Trophoblast cell (in vitro differentiated cells and primary cell): ENCODE measurements around the gene HECW1.

ENCODE experiments used
- DNase-seq, 2 donors: peaks; one replicate each; pipeline ENCODE4 v3.0.0-alpha.2; 2016
- H2AFZ ChIP-seq: 2 replicates; pipeline ENCODE4 v1.6.1; 2013; ENCODE audit warnings: low read length, moderate library complexity, mild to moderate bottlenecking; ENCODE audit not compliant: insufficient read depth, poor library complexity
- H2AK5ac ChIP-seq: 2 replicates; pipeline ENCODE4 v1.6.1; 2013; ENCODE audit warnings: mild to moderate bottlenecking, low read length
- H2BK120ac ChIP-seq: 2 replicates; pipeline ENCODE4 v1.6.1; 2013; ENCODE audit warnings: low read length, mild to moderate bottlenecking, moderate library complexity; ENCODE audit not compliant: insufficient read depth, poor library complexity
- H2BK12ac ChIP-seq: 2 replicates; pipeline ENCODE4 v1.6.1; 2013; ENCODE audit warnings: mild to moderate bottlenecking, low read length, moderate library complexity
- H2BK5ac ChIP-seq: 2 replicates; pipeline ENCODE4 v1.6.1; 2013; ENCODE audit warnings: low read length, low read depth, moderate library complexity, mild to moderate bottlenecking; ENCODE audit not compliant: poor library complexity
- H3K14ac ChIP-seq: 2 replicates; pipeline ENCODE4 v1.6.1; 2013; ENCODE audit warnings: mild to moderate bottlenecking, low read length
- H3K18ac ChIP-seq: 2 replicates; pipeline ENCODE4 v1.6.1; 2013; ENCODE audit warnings: mild to moderate bottlenecking, low read length
- H3K23ac ChIP-seq: 2 replicates; pipeline ENCODE4 v1.6.1; 2013; ENCODE audit warnings: low read length
- H3K27ac ChIP-seq: 2 replicates; pipeline ENCODE4 v1.5.1; 2013; ENCODE audit warnings: low read depth, mild to moderate bottlenecking, inconsistent platforms, low read length, moderate library complexity
- H3K27me3 ChIP-seq: 2 replicates; pipeline ENCODE4 v1.6.1; 2013; ENCODE audit warnings: inconsistent platforms, mild to moderate bottlenecking, low read length, moderate library complexity; ENCODE audit not compliant: insufficient read depth
- H3K36me3 ChIP-seq, 2 experiments: 1 replicate in 1 of 2; 2 replicates in 1 of 2; pipeline ENCODE4 v1.6.1; 2013; ENCODE audit warnings: low read length in 2 of 2, mild to moderate bottlenecking in 2 of 2, moderate library complexity in 1 of 2; ENCODE audit not compliant: insufficient read depth in 2 of 2, control insufficient read depth in 1 of 2
- H3K4ac ChIP-seq: 2 replicates; pipeline ENCODE4 v1.6.1; 2013; ENCODE audit warnings: low read depth, mild to moderate bottlenecking, low read length, moderate library complexity
- H3K4me1 ChIP-seq, 2 experiments: 1 replicate in 1 of 2; 2 replicates in 1 of 2; pipeline ENCODE4 v1.6.1; 2013; ENCODE audit warnings: low read length in 2 of 2, mild to moderate bottlenecking in 2 of 2, moderate library complexity in 1 of 2; ENCODE audit not compliant: insufficient read depth in 2 of 2, control insufficient read depth in 1 of 2
- H3K4me2 ChIP-seq: 2 replicates; pipeline ENCODE4 v1.6.1; 2013; ENCODE audit warnings: inconsistent platforms, mild to moderate bottlenecking, low read length, moderate library complexity
- H3K4me3 ChIP-seq: 2 replicates; pipeline ENCODE4 v1.5.1; 2013; ENCODE audit warnings: mild to moderate bottlenecking, low read depth, low read length, inconsistent platforms
- H3K79me1 ChIP-seq: one replicate; pipeline ENCODE4 v1.6.1; 2013; ENCODE audit warnings: low read length
- H3K79me2 ChIP-seq: 2 replicates; pipeline ENCODE4 v1.6.1; 2013; ENCODE audit warnings: low read length, mild to moderate bottlenecking; ENCODE audit not compliant: control insufficient read depth, insufficient read depth, poor library complexity
- H3K9ac ChIP-seq: 2 replicates; pipeline ENCODE4 v1.6.1; 2013; ENCODE audit warnings: mild to moderate bottlenecking, low read length
- H3K9me3 ChIP-seq: 2 replicates; pipeline ENCODE4 v1.6.1; 2013; ENCODE audit warnings: low read depth, mild to moderate bottlenecking, control low read depth, inconsistent platforms, low read length; ENCODE audit not compliant: insufficient read depth
- H4K12ac ChIP-seq: 2 replicates; pipeline ENCODE4 v1.6.1; 2013; ENCODE audit warnings: low read depth, mild to moderate bottlenecking, low read length, moderate library complexity
- H4K8ac ChIP-seq: 2 replicates; pipeline ENCODE4 v1.6.1; 2013; ENCODE audit warnings: low read depth, mild to moderate bottlenecking, low read length, moderate library complexity
- H4K91ac ChIP-seq: one replicate; pipeline ENCODE4 v1.6.1; 2013; ENCODE audit warnings: low read depth, mild to moderate bottlenecking, low read length, moderate library complexity
- WGBS: extraction: QIAGEN DNeasy Blood & Tissue Kit; methylation state at CpG from one replicate; pipeline ENCODE4 v1.1.7; 2013; ENCODE audit warnings: missing lambda C conversion rate; ENCODE audit not compliant: insufficient read length, insufficient coverage; ENCODE audit errors: extremely low coverage; 5-methylcytosine and 5-hydroxymethylcytosine counted together

The HECW1 gene

DNA sequence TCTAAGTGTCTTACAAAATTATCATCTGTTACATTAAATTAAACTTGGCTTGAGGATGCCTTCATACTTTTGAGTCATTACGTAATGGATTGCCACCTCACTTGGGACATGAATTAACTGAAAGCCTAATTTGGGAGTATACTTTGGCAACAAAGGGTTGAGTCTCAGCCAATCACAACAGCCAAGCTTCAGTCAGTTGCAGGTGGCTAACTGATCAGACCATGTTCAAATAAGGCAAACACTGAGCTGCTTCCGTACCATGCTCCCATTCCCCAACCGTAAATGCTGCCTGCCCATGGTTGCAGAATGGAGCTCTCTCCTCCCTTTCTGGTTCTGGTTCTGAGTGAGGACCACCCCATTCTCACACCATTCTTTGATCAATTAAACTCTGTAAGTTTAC, 377.6 kb downstream of the HECW1 start:
- H3K36me3 ChIP-seq, result no peaks in the 10 kb centered on the region
- no peak overlapping the region for H3K4me3 ChIP-seq
- H3K4me1 ChIP-seq, result peaks cover 0 to 2% of the 10 kb centered on the region in 2 experiments
- H2BK120ac ChIP-seq, result no peak overlapping the region
- no peaks in the 10 kb centered on the region for H3K79me2 ChIP-seq
- no peak overlapping the region for H3K9ac ChIP-seq
- no peak overlapping the region for H4K8ac ChIP-seq
- no peak overlapping the region for H3K4me2 ChIP-seq
- H3K4ac ChIP-seq, result no peak overlapping the region
- H3K27ac ChIP-seq, result no peak overlapping the region
- no peak overlapping the region for H4K12ac ChIP-seq
- H3K18ac ChIP-seq, result no peak overlapping the region
- DNase-seq, result no peak
- H3K27me3 ChIP-seq, result no peaks in the 10 kb centered on the region
- H3K79me1 ChIP-seq, result no peaks in the 10 kb centered on the region
- no peak overlapping the region for H2BK12ac ChIP-seq
- no peak overlapping the region for H3K14ac ChIP-seq
- no peak overlapping the region for H3K23ac ChIP-seq
- no peak overlapping the region for H2BK5ac ChIP-seq
- no peak overlapping the region for H4K91ac ChIP-seq
- no peaks in the 10 kb centered on the region for H3K9me3 ChIP-seq
- H2AFZ ChIP-seq, result no peak overlapping the region
- no peak overlapping the region for H2AK5ac ChIP-seq
- no CpG with 5 or more reads among the region's 3 CpGs for WGBS

DNA sequence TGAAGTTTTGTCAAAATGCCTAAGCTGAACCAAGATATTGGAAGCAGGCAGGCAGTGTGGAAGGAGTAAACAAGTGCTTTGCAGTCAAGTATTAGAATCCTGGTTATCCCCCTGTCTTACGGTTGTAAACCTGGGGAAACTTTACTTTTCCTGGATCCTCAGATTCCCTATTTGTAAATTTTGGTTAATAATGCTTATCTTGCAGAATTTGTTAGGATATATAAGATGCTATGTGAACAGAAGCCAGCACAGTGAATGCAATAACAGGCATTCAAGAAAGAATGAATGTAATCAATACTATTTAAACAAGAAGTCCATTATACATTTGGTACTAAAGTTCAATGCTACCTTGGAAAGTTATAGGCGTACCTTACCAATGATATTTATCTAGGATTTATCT, 378.7 kb downstream of the HECW1 start:
- no peak overlapping the region for H3K4me2 ChIP-seq
- H3K79me2 ChIP-seq, result no peaks in the 10 kb centered on the region
- no peak overlapping the region for H2AFZ ChIP-seq
- H3K23ac ChIP-seq, result no peak overlapping the region
- H2BK120ac ChIP-seq, result no peak overlapping the region
- H3K27me3 ChIP-seq, result no peaks in the 10 kb centered on the region
- H3K18ac ChIP-seq, result no peak overlapping the region
- no peaks in the 10 kb centered on the region for H3K36me3 ChIP-seq
- peaks cover 0 to 2% of the 10 kb centered on the region in 2 experiments for H3K4me1 ChIP-seq
- H4K91ac ChIP-seq, result no peak overlapping the region
- no peak overlapping the region for H3K14ac ChIP-seq
- H4K12ac ChIP-seq, result no peak overlapping the region
- no CpG with 5 or more reads among the region's 2 CpGs for WGBS
- H2BK12ac ChIP-seq, result no peak overlapping the region
- no peak overlapping the region for H2AK5ac ChIP-seq
- H3K4me3 ChIP-seq, result no peak overlapping the region
- H3K4ac ChIP-seq, result no peak overlapping the region
- H3K9me3 ChIP-seq, result no peaks in the 10 kb centered on the region
- H3K27ac ChIP-seq, result no peak overlapping the region
- H2BK5ac ChIP-seq, result no peak overlapping the region
- no peak for DNase-seq
- no peak overlapping the region for H3K9ac ChIP-seq
- H3K79me1 ChIP-seq, result no peaks in the 10 kb centered on the region
- no peak overlapping the region for H4K8ac ChIP-seq

DNA sequence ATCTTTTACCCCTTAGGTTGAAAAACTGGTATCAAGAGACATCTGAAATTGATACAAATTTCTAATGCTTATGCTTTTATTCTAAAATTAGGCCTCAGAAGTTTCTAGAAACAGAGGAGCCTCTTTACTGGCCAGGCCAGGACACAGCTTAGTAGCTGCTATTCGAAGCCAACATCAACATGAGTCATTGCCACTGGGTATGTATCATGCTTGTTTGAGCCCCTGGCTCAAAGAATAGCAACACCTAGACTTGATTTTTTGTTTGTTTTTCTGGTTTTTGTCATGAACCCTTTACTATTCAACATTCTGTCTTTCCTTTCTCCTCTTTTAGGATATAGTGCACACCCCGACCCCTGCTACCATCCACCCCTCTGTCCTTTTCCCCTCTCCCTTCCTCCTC, 379.5 kb downstream of the HECW1 start:
- Histone ChIP-seq H3K79me1 (no peaks in the 10 kb centered on the region), H4K12ac (no peak overlapping the region), H3K9me3 (no peaks in the 10 kb centered on the region), H4K8ac (no peak overlapping the region), H2BK12ac (no peak overlapping the region), H3K79me2 (no peaks in the 10 kb centered on the region), H2AK5ac (no peak overlapping the region), H2BK120ac (no peak overlapping the region), H3K4ac (no peak overlapping the region), H3K4me3 (no peak overlapping the region), H3K4me1 (peaks cover 0 to 2% of the 10 kb centered on the region in 2 experiments), H3K4me2 (no peak overlapping the region), H3K36me3 (no peaks in the 10 kb centered on the region), H3K27me3 (no peaks in the 10 kb centered on the region), H2BK5ac (no peak overlapping the region), H3K14ac (no peak overlapping the region), H3K18ac (no peak overlapping the region), H3K23ac (no peak overlapping the region), H2AFZ (no peak overlapping the region), H3K9ac (no peak overlapping the region), H3K27ac (no peak overlapping the region), H4K91ac (no peak overlapping the region)
- no CpG with 5 or more reads among the region's 2 CpGs for WGBS
- DNase-seq, result no peak

DNA sequence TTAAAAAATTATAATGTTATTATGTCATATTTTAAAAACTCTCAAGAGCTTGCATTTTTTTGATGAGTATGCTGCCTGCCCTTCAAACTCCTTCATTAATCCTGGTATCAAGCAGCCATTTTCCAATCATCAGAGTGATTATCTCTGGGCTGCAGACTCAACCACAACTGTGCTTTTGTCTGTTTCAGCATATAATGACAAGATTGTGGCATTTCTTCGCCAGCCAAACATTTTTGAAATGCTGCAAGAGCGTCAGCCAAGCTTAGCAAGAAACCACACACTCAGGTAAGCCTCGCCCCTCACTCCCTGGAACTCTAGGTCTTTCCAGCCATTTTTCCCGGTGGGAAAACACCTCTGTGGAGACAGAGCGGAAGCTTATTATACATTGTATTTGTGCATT, 380.4 kb downstream of the HECW1 start:
- WGBS, result no CpG with 5 or more reads among the region's 5 CpGs
- no peaks in the 10 kb centered on the region for H3K36me3 ChIP-seq
- H2BK12ac ChIP-seq, result no peak overlapping the region
- H3K4me1 ChIP-seq, result peaks cover 0 to 2% of the 10 kb centered on the region in 2 experiments
- H2AFZ ChIP-seq, result no peak overlapping the region
- H2AK5ac ChIP-seq, result no peak overlapping the region
- no peaks in the 10 kb centered on the region for H3K9me3 ChIP-seq
- no peak overlapping the region for H4K8ac ChIP-seq
- H3K9ac ChIP-seq, result no peak overlapping the region
- no peak overlapping the region for H4K12ac ChIP-seq
- H2BK120ac ChIP-seq, result no peak overlapping the region
- no peak overlapping the region for H4K91ac ChIP-seq
- H3K4me2 ChIP-seq, result no peak overlapping the region
- no peak for DNase-seq
- no peak overlapping the region for H3K27ac ChIP-seq
- H3K79me2 ChIP-seq, result no peaks in the 10 kb centered on the region
- no peak overlapping the region for H3K23ac ChIP-seq
- H3K79me1 ChIP-seq, result no peaks in the 10 kb centered on the region
- H2BK5ac ChIP-seq, result no peak overlapping the region
- H3K18ac ChIP-seq, result no peak overlapping the region
- H3K27me3 ChIP-seq, result no peaks in the 10 kb centered on the region
- no peak overlapping the region for H3K4me3 ChIP-seq
- H3K4ac ChIP-seq, result no peak overlapping the region
- no peak overlapping the region for H3K14ac ChIP-seq
